ENCODE measurements around the gene NAT16. TPM values are rescaled to one million over a fixed set of nuclear protein-coding genes. Genes with fewer than 3 reads are reported as not detected.

The NAT16 gene
- total and polyA plus RNA-seq, 9 of the 15 experiments (the other 6 are each of a cell fraction or from before 2014, with no cell fraction given) = 0.04 TPM; not detected in 8

- peak; percentile 83 for TF ChIP-seq MGA (IDR thresholded peaks at IDR 0.05)
- TF ChIP-seq ZNF184 (CRISPR knock-in tag; IDR thresholded peaks at IDR 0.05) = no peak
- TF ChIP-seq ZC3H8 (IDR thresholded peaks at IDR 0.05) = no peak
- TF ChIP-seq USF2 (CRISPR knock-in tag; IDR thresholded peaks at IDR 0.05) = peak; percentile 59
- TF ChIP-seq RBM39 (optimal IDR thresholded peaks at IDR 0.05; ENCODE audit: low read depth, low read length) = no peak
- TF ChIP-seq NR1H2 (CRISPR knock-in tag; IDR thresholded peaks at IDR 0.05) = no peak
- peak; percentile 59; the same call in 1 of the 2 replicates for TF ChIP-seq ZNF592 (IDR thresholded peaks at IDR 0.05)
- no peak for TF ChIP-seq ZNF174 (CRISPR knock-in tag; IDR thresholded peaks at IDR 0.05)
- no peak for TF ChIP-seq PCBP2 (IDR thresholded peaks at IDR 0.05; ENCODE audit: low read depth, low read length, poor library complexity, severe bottlenecking)
- TF ChIP-seq MYBL2 (IDR thresholded peaks at IDR 0.05; ENCODE audit: low read depth) = no peak
- no peak for TF ChIP-seq MYBL2 (CRISPR knock-in tag; IDR thresholded peaks at IDR 0.05; ENCODE audit: borderline replicate concordance)
Measured at GRCh38 chr7:101125989-101126650, 54.0 kb downstream of the NAT16 start (continued).
